NCI-H1092 treated with DMSO at 0.1 percent for 48 hours (cell line): ENCODE data around the gene ABCD2.
"Not testable (repeated sequence)": the region's sequence is repeated elsewhere in the genome, so short reads cannot be mapped to it uniquely, and the experiment has no call there.

ENCODE experiments used
- DNase-seq: peaks from one replicate; lab custom pipeline; 2025; lab: John Stamatoyannopoulos, UW

ABCD2 gene

GRCh38 chr12:39612250-39612649, 7.4 kb downstream of the ABCD2 start:
- DNase-seq: no peak

- DNase-seq: no peak
Measured at GRCh38 chr12:39611818-39612217, 7.8 kb downstream of the ABCD2 start.

- DNase-seq: no peak
Measured at GRCh38 chr12:39610436-39611025, 9.1 kb downstream of the ABCD2 start.

- DNase-seq: no peak
Measured at GRCh38 chr12:39606712-39607423, 12.7 kb downstream of the ABCD2 start.

GRCh38 chr12:39605996-39606395, 13.6 kb downstream of the ABCD2 start:
- DNase-seq: no peak

- DNase-seq: no peak
Measured at GRCh38 chr12:39605501-39605900, 14.1 kb downstream of the ABCD2 start.

GRCh38 chr12:39603065-39603464, 16.5 kb downstream of the ABCD2 start:
- no peak for DNase-seq

GRCh38 chr12:39601951-39602350, 17.7 kb downstream of the ABCD2 start:
- DNase-seq: not testable (repeated sequence)

GRCh38 chr12:39595928-39596327, 23.7 kb downstream of the ABCD2 start:
- no peak for DNase-seq

GRCh38 chr12:39592295-39592694, 27.3 kb downstream of the ABCD2 start:
- DNase-seq: no peak

GRCh38 chr12:39588348-39588747, 31.3 kb downstream of the ABCD2 start:
- no peak for DNase-seq

GRCh38 chr12:39587225-39587624, 32.4 kb downstream of the ABCD2 start:
- no peak for DNase-seq

GRCh38 chr12:39586816-39587215, 32.8 kb downstream of the ABCD2 start:
- DNase-seq: no peak

- no peak for DNase-seq
Measured at GRCh38 chr12:39581592-39581991, 38.0 kb downstream of the ABCD2 start.

GRCh38 chr12:39575498-39575875, 44.1 kb downstream of the ABCD2 start:
- no peak for DNase-seq

- no peak for DNase-seq
Measured at GRCh38 chr12:39574785-39575497, 44.7 kb downstream of the ABCD2 start.

GRCh38 chr12:39574378-39574777, 45.2 kb downstream of the ABCD2 start:
- no peak for DNase-seq

- DNase-seq: no peak
Measured at GRCh38 chr12:39573971-39574370, 45.6 kb downstream of the ABCD2 start.

GRCh38 chr12:39572551-39572950, 47.1 kb downstream of the ABCD2 start:
- DNase-seq: no peak

GRCh38 chr12:39571351-39571750, 48.3 kb downstream of the ABCD2 start:
- no peak for DNase-seq

GRCh38 chr12:39553476-39553875, 66.1 kb downstream of the ABCD2 start:
- DNase-seq: no peak

GRCh38 chr12:39544211-39544610, 75.4 kb downstream of the ABCD2 start:
- DNase-seq: not testable (repeated sequence)

GRCh38 chr12:39541471-39541870, 78.1 kb downstream of the ABCD2 start:
- DNase-seq: no peak
